ENCODE measurements around the gene RUNX3. TPM values are rescaled to one million over a fixed set of nuclear protein-coding genes. Genes with fewer than 3 reads are reported as not detected.
"Not testable (repeated sequence)": the region's sequence is repeated elsewhere in the genome, so short reads cannot be mapped to it uniquely, and the experiment has no call there.

The RUNX3 gene
- total and polyA plus RNA-seq, 2 donors (not counting 3 experiments of a cell fraction or from before 2014, with no cell fraction given): not detected

GRCh38 chr1:24907587-24908294 lies 22.3 kb downstream of the RUNX3 start:
- H3K9me1 ChIP-seq (replicated peaks; ENCODE audit: control insufficient read depth, extremely low read depth, insufficient read depth, low read length); H3K4me1 ChIP-seq (ENCODE audit: control insufficient read depth, extremely low read depth, insufficient read depth, low read length); dilution Hi-C loops (cut with MboI; ENCODE audit: extremely low pct_ligation_motif_present, low sequenced_read_pairs); H2AFZ ChIP-seq (ENCODE audit: low read depth, low read length); POLR2A ChIA-PET; H3K79me2 ChIP-seq (ENCODE audit: control insufficient read depth, insufficient read depth, low read length); H3K9ac ChIP-seq (replicated peaks; ENCODE audit: extremely low read depth, insufficient read depth, low read length); H4K20me1 ChIP-seq (replicated peaks; ENCODE audit: control insufficient read depth, extremely low read depth, insufficient read depth, low read length); H3K4me2 ChIP-seq (ENCODE audit: insufficient read depth, low read length); CTCF ChIA-PET; DNase-seq (ENCODE audit: low read depth, low spot score); BruUV-seq (replicated peaks); H3K4me3 ChIP-seq (replicated peaks in 1 of 3; ENCODE audit: insufficient read depth in 1 of 3, low read depth in 1 of 3, low read length in 3 of 3); FAIRE-seq; H3K36me3 ChIP-seq (ENCODE audit: control insufficient read depth in 2 of 2, extremely low read depth in 1 of 2, insufficient read depth in 2 of 2, low read length in 2 of 2); H3K27ac ChIP-seq (ENCODE audit: insufficient read depth, low read depth, low read length); intact Hi-C loops (cut with micrococcal nuclease); H3K27me3 ChIP-seq (ENCODE audit: control insufficient read depth in 2 of 2, insufficient read depth in 2 of 2, low read length in 2 of 2); H3K9me3 ChIP-seq (replicated peaks; ENCODE audit: control insufficient read depth, insufficient read depth, low read length): not testable (repeated sequence)

GRCh38 chr1:24906760-24907490 lies 23.2 kb downstream of the RUNX3 start:
- TF ChIP-seq GATA2 (IDR thresholded peaks at IDR 0.05; ENCODE audit: insufficient read depth, insufficient read length, low read depth, low read length): no peak
- TF ChIP-seq POLR2AphosphoS5 (IDR thresholded peaks at IDR 0.05; ENCODE audit: insufficient read depth, low read depth, low read length): no peak
- no peak for TF ChIP-seq EZH2 (IDR thresholded peaks at IDR 0.05; ENCODE audit: borderline replicate concordance, low read depth, low read length, severe bottlenecking)
- TF ChIP-seq FOS (IDR thresholded peaks at IDR 0.05; ENCODE audit: borderline replicate concordance, insufficient read depth, low read length): no peak
- Histone ChIP-seq H3K9me1 (replicated peaks; ENCODE audit: control insufficient read depth, extremely low read depth, insufficient read depth, low read length) (no peaks in the 10 kb centered on the region), H4K20me1 (replicated peaks; ENCODE audit: control insufficient read depth, extremely low read depth, insufficient read depth, low read length) (no peaks in the 10 kb centered on the region), H3K9me3 (replicated peaks; ENCODE audit: control insufficient read depth, insufficient read depth, low read length) (no peaks in the 10 kb centered on the region), H2AFZ (ENCODE audit: low read depth, low read length) (no peak overlapping the region), H3K4me3 (replicated peaks in 1 of 3; ENCODE audit: insufficient read depth in 1 of 3, low read depth in 1 of 3, low read length in 3 of 3) (no peak overlapping the region), H3K79me2 (ENCODE audit: control insufficient read depth, insufficient read depth, low read length) (no peaks in the 10 kb centered on the region), H3K9ac (replicated peaks; ENCODE audit: extremely low read depth, insufficient read depth, low read length) (no peak overlapping the region), H3K4me2 (ENCODE audit: insufficient read depth, low read length) (no peak overlapping the region), H3K36me3 (ENCODE audit: control insufficient read depth in 2 of 2, extremely low read depth in 1 of 2, insufficient read depth in 2 of 2, low read length in 2 of 2) (no peaks in the 10 kb centered on the region), H3K4me1 (ENCODE audit: control insufficient read depth, extremely low read depth, insufficient read depth, low read length) (no peaks in the 10 kb centered on the region), H3K27me3 (ENCODE audit: control insufficient read depth in 2 of 2, insufficient read depth in 2 of 2, low read length in 2 of 2) (no peaks in the 10 kb centered on the region), H3K27ac (ENCODE audit: insufficient read depth, low read depth, low read length) (no peak overlapping the region)
- CTCF ChIA-PET: no interaction called here
- POLR2A ChIA-PET: no interaction called here
- no peak for FAIRE-seq
- DNase-seq (ENCODE audit: low read depth, low spot score): no peak
- no TSS peak for BruUV-seq (replicated peaks)
- intact Hi-C loops (cut with micrococcal nuclease): no loop called here
- dilution Hi-C loops (cut with MboI; ENCODE audit: extremely low pct_ligation_motif_present, low sequenced_read_pairs): no loop called here
